GM18868 (cell line): ENCODE results near the gene ATP6AP2.
A peak's percentile ranks its signal among the peaks of the same experiment; 100 is the strongest.

Experiments
- ATAC-seq: cut with Tn5 transposase; IDR thresholded peaks from one replicate; pipeline ENCODE4 v1.9.1; 2021; ENCODE audit warnings: mild to moderate bottlenecking, moderate library complexity; ENCODE audit not compliant: unreplicated experiment

The ATP6AP2 gene

GRCh38 chrX:40637687-40638086 is 56.9 kb downstream of the ATP6AP2 start:
- ATAC-seq, result no peak

- ATAC-seq, result no peak
These were observed 63.4 kb downstream of the ATP6AP2 start for GRCh38 chrX:40644176-40644575.

- ATAC-seq, result peak; percentile 39
These were observed 64.1 kb downstream of the ATP6AP2 start for GRCh38 chrX:40644821-40645358.

GRCh38 chrX:40646489-40647306 is 65.9 kb downstream of the ATP6AP2 start:
- ATAC-seq, result peak; percentile 18

GRCh38 chrX:40647307-40648197 is 66.8 kb downstream of the ATP6AP2 start, which contains the start of gene CXorf38:
Gene CXorf38 (minus strand): TSS chrX:40647561. CDS start chrX:40647520, 41 bp downstream.
- ATAC-seq, result peak; percentile 66

GRCh38 chrX:40651620-40652223 is 71.0 kb downstream of the ATP6AP2 start:
- no peak for ATAC-seq

- ATAC-seq, result no peak
These were observed 71.9 kb downstream of the ATP6AP2 start for GRCh38 chrX:40652664-40653063.

- no peak for ATAC-seq
These were observed 72.8 kb downstream of the ATP6AP2 start for GRCh38 chrX:40653535-40653934.
